HL-60 (cell line): ENCODE results near the gene MRPS23.

Experiments used
- DNase-seq, 2 experiments: peaks; one replicate each; pipeline ENCODE4 v3.0.0-alpha.2; 2010 to 2020; ENCODE audit warnings: low read depth in 1 of 2, low spot score in 1 of 2
- H3K27ac ChIP-seq: fragments of 250-450 bp; sonication (Bioruptor Pico); replicated peaks from 2 replicates; pipeline ENCODE4 v1.5.1; 2020; ENCODE audit warnings: mild to moderate bottlenecking, moderate library complexity
- H3K27me3 ChIP-seq: fragments of 250-450 bp; sonication (Bioruptor Pico); 2 replicates; pipeline ENCODE4 v1.5.1; 2021; ENCODE audit warnings: mild to moderate bottlenecking, moderate library complexity; ENCODE audit not compliant: insufficient read depth, poor library complexity, severe bottlenecking
- H3K4me3 ChIP-seq: replicated peaks from 2 replicates; pipeline ENCODE4 v1.5.1; 2011; ENCODE audit warnings: mild to moderate bottlenecking, control low read depth, low read length; ENCODE audit not compliant: insufficient read depth
- CTCF ChIP-seq: IDR thresholded peaks from one replicate; pipeline ENCODE4 v1.5.1; 2011; ENCODE audit warnings: low read length, control low read depth, inconsistent platforms; ENCODE audit not compliant: insufficient read depth
- GABPA ChIP-seq: IDR thresholded peaks from 2 replicates; pipeline ENCODE4 v1.6.1; 2012; ENCODE audit warnings: low read depth
- POLR2AphosphoS5 ChIP-seq: IDR thresholded peaks from 2 replicates; pipeline ENCODE4 v1.6.1; 2012; ENCODE audit warnings: low read depth
- REST ChIP-seq: IDR thresholded peaks from 2 replicates; pipeline ENCODE4 v1.6.1; 2012; ENCODE audit warnings: low read depth; ENCODE audit not compliant: insufficient replicate concordance
- SPI1 ChIP-seq: IDR thresholded peaks from 2 replicates; pipeline ENCODE4 v1.6.1; 2012; ENCODE audit warnings: low read depth, mild to moderate bottlenecking, borderline replicate concordance

Gene MRPS23

DNA sequence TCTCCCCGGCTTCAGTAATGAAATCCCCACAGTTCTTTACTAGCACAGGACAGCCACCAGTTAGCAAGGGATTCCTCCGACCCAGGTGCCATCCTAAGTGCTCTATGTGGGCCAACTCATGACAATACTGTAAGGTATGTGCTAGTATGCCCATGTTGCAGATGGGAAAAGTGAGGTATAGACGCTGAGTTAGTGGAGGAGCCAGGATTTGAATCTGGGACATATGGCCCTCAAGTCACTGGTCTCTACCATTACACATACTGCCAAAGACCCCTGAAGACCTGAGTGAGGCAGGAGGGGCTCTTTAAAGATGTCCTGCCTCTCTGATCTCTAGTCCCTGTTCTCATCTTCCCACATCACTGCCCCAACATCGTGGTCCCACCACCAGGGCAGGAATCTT is 36.2 kb upstream of the MRPS23 start:
- Histone ChIP-seq H3K27ac (no peak overlapping the region), H3K27me3 (no peaks in the 10 kb centered on the region), H3K4me3 (no peak overlapping the region)
- DNase-seq, result no peak
- no peak for TF ChIP-seq GABPA
- TF ChIP-seq CTCF, result no peak
- no peak for TF ChIP-seq REST
- no peak for TF ChIP-seq POLR2AphosphoS5
- TF ChIP-seq SPI1, result no peak

GRCh38 chr17:57885148-57885915 is 35.5 kb upstream of the MRPS23 start:
- no peak for DNase-seq
- Histone ChIP-seq H3K27ac (no peak overlapping the region), H3K27me3 (no peaks in the 10 kb centered on the region), H3K4me3 (no peak overlapping the region)
- TF ChIP-seq REST (no peak), POLR2AphosphoS5 (no peak), GABPA (no peak), SPI1 (no peak), CTCF (no peak)

DNA sequence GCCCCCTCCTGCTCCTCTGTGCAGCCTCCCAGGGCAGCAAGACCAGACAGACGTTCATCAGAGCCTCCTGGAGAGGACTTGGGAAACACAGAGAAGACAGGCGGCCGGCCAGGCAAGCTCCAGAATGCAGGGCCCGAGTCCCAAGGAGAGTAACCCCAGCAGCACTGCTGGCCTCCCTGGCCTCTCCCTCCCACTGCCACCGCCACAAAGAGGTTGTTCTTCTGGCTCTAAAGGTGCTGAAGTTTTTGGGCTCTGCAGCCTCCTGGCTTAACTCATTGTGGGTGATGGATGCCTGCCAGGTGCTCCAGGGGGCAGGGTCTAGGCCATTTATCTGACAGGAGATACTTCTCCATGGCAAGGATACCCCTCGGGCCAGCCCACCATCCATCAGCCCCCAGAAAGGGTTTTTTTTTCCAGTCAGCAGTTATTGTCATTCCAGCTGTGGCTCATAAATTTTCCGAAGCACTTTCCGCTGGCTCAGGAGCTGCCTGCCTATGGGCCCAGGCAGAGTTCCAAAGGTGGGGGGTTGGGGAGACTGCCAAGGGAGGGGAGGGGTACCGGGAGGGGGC is 32.0 kb upstream of the MRPS23 start:
- H3K27ac ChIP-seq, result no peak overlapping the region
- H3K27me3 ChIP-seq, result no peaks in the 10 kb centered on the region
- DNase-seq, result no peak
- H3K4me3 ChIP-seq, result no peak overlapping the region
- TF ChIP-seq REST (no peak), SPI1 (no peak), POLR2AphosphoS5 (no peak), GABPA (no peak), CTCF (no peak)
